K562 (cell line): ENCODE results near the gene CDCA5. TPM values are rescaled to one million over a fixed set of nuclear protein-coding genes. Genes with fewer than 3 reads are reported as not detected.

Experiments
- CEBPG ChIP-seq, 3 experiments: fragments of 200-800 bp in 1 of 3; sonication (Bioruptor generic) in 1 of 3; sonication (generic) in 1 of 3; formaldehyde crosslinking in 1 of 3; IDR thresholded peaks in 2 of 3; conservative IDR thresholded peaks in 1 of 3; 2 replicates each; pipeline versions ENCODE4 v1.6.1 to v1.8.0; 2016 to 2022; ENCODE audit warnings: missing compliant biosample characterization in 2 of 3, missing genetic modification characterization in 2 of 3, mild to moderate bottlenecking in 1 of 3, missing genetic modification reagents in 1 of 3
- COPS2 ChIP-seq: fragments of 450-650 bp; conservative IDR thresholded peaks from 2 replicates; pipeline ENCODE4 v1.6.1; 2016; ENCODE audit warnings: mild to moderate bottlenecking, moderate library complexity
- CREM ChIP-seq: IDR thresholded peaks from 2 replicates; pipeline ENCODE4 v1.6.1; 2014; ENCODE audit warnings: antibody characterized with exemption, low read depth
- DNMT1 ChIP-seq: fragments of 450-650 bp; IDR thresholded peaks from 2 replicates; pipeline ENCODE4 v1.6.1; 2016; ENCODE audit warnings: antibody characterized with exemption, mild to moderate bottlenecking
- ESRRA ChIP-seq: fragments of 450-650 bp; IDR thresholded peaks from 2 replicates; pipeline ENCODE4 v1.6.1; 2014; ENCODE audit warnings: low read depth, mild to moderate bottlenecking, moderate library complexity, borderline replicate concordance
- FOXK2 ChIP-seq, 2 experiments: fragments of 450-650 bp; IDR thresholded peaks in 1 of 2; conservative IDR thresholded peaks in 1 of 2; 2 replicates each; pipeline ENCODE4 v1.6.1; 2016; ENCODE audit warnings: low read depth in 2 of 2, mild to moderate bottlenecking in 1 of 2
- NCOR1 ChIP-seq: fragments of 450-650 bp; IDR thresholded peaks from 2 replicates; pipeline ENCODE4 v1.6.1; 2016; ENCODE audit warnings: mild to moderate bottlenecking, moderate library complexity
- NFIX ChIP-seq: fragments of 250-450 bp; sonication (Bioruptor Pico); IDR thresholded peaks from 2 replicates; pipeline ENCODE4 v1.4.0; 2020; ENCODE audit warnings: low read depth, mild to moderate bottlenecking, moderate library complexity
- PPARD ChIP-seq: fragments of 250-450 bp; sonication (Bioruptor Pico); IDR thresholded peaks from 2 replicates; pipeline ENCODE4 v1.8.0; 2022; ENCODE audit warnings: inconsistent platforms, mild to moderate bottlenecking, moderate library complexity
- PTTG1 ChIP-seq: fragments of 450-650 bp; IDR thresholded peaks from 2 replicates; pipeline ENCODE4 v1.6.1; 2016; ENCODE audit warnings: low read depth, mild to moderate bottlenecking, missing genetic modification characterization, missing compliant biosample characterization
- RHOXF2B ChIP-seq: fragments of 250-450 bp; sonication (Bioruptor Pico); conservative IDR thresholded peaks from 2 replicates; pipeline ENCODE4 v1.5.1; 2021
- TARDBP ChIP-seq: fragments of 450-650 bp; IDR thresholded peaks from 2 replicates; pipeline ENCODE4 v1.6.1; 2016
- YBX1 ChIP-seq: fragments of 450-650 bp; IDR thresholded peaks from 2 replicates; pipeline ENCODE4 v1.7.1; 2016; ENCODE audit warnings: mild to moderate bottlenecking
- ZC3H8 ChIP-seq: fragments of 450-650 bp; IDR thresholded peaks from 2 replicates; pipeline ENCODE4 v1.6.1; 2017
- ZNF143 ChIP-seq: sonication (generic); formaldehyde crosslinking; IDR thresholded peaks from 2 replicates; pipeline ENCODE4 v1.9.0; 2022; ENCODE audit warnings: mild to moderate bottlenecking, missing genetic modification reagents
- ZNF830 ChIP-seq: fragments of 250-450 bp; sonication (Bioruptor Pico); IDR thresholded peaks from 2 replicates; pipeline ENCODE4 v1.5.0; 2021; ENCODE audit warnings: mild to moderate bottlenecking
- polyA plus RNA-seq, 8 experiments: library from polyadenylated mRNA; depleted of rRNA in 4 of 8; stranded (reverse) in 5 of 8; unstranded in 3 of 8; fragments of >200 nt; fragmentation: Nextera tagmentation in 2 of 8; fragmentation: Illumina TruSeq in 1 of 8; extraction: Ambion mirVana in 2 of 8; extraction: Trizol in 1 of 8; gene quantifications; 2 replicates each; pipeline versions ENCODE4 v1.2.1 to v1.2.3, GENCODE V29; 2011 to 2014; ENCODE audit warnings: inconsistent platforms in 1 of 8, missing spikeins in 1 of 8
- total RNA-seq, 7 experiments: library from RNA; depleted of rRNA in 6 of 7; stranded (reverse); fragments of >200 nt in 6 of 7; fragmentation: Illumina TruSeq in 2 of 7; extraction: Trizol in 2 of 7; gene quantifications; 2 replicates each; pipeline versions ENCODE4 v1.2.1 to v1.2.3, GENCODE V29; 2011 to 2021; ENCODE audit warnings: low replicate concordance in 1 of 7
- TF ChIP-seq, protein P1 (sequence below): IDR thresholded peaks from 2 replicates; pipeline ENCODE4 v1.6.1; 2012; ENCODE audit warnings: low read depth, low read length, improper control_type of control experiment, borderline replicate concordance
- TF ChIP-seq, protein P2 (sequence below): fragments of 250-450 bp; sonication (Bioruptor Pico); IDR thresholded peaks from 2 replicates; pipeline ENCODE4 v1.5.0; 2020; ENCODE audit warnings: mild to moderate bottlenecking
- TF ChIP-seq, protein P3 (sequence below): fragments of 450-650 bp; formaldehyde crosslinking; IDR thresholded peaks from 2 replicates; pipeline ENCODE4 v1.4.0; 2022; ENCODE audit warnings: missing genetic modification characterization
- TF ChIP-seq, protein P4 (sequence below): IDR thresholded peaks from 2 replicates; pipeline ENCODE4 v1.6.1; 2011; ENCODE audit warnings: borderline replicate concordance, low read depth, mild to moderate bottlenecking, moderate library complexity, low read length; ENCODE audit not compliant: insufficient read depth, poor library complexity, severe bottlenecking
- TF ChIP-seq, protein P5 (sequence below): fragments of 250-450 bp; sonication (Bioruptor Pico); IDR thresholded peaks from 2 replicates; pipeline ENCODE4 v1.8.0; 2022; ENCODE audit warnings: moderate library complexity, mild to moderate bottlenecking, inconsistent platforms

The CDCA5 gene
- total and polyA plus RNA-seq, 9 of the 15 experiments (the other 6 are each of a cell fraction or from before 2014, with no cell fraction given) = 18.9 to 94.3 (median 64.6) TPM

DNA sequence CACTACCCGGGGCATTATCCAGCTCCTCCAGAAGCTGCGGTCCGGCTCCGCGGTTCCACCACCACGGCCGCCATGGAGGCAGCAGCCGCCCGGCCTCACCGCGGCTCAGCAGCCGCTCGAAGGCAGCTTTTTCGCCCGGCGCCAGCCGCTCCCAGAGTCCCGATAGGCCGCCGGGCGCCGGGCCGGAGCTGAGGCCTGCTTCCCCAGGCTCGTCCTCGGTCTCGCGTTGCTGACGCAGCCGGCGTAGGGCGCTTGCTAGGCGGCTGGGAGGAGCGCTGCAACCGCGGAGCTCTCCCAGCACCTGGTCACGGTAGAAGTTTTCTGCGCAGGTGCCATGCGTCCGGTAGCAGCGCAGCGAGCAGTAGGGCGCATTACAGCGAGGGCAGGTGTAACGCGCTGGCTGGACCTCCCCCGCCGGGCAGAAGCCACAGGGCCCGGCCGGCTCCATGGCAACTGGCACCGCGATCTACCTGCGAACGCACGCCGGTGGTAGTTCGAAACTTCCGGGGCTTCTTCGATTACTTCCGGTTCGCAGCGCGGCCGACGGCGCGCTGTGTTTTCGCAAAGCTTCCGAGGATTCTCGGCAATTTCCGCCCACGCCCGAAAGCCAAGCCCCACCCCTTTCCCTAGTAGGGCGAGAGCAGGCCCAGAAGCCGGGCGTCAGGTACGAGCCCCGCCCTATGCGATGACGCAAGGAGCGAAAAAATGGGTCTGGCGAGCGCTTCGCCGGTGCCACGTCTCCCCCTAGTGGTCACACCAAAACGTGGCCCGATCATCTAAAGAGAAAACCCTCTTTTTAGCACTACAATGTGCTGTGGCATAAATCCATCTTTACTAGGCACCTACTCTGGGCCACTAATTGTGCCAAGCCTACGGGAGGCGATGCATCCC, 33.6 kb upstream of the CDCA5 start, which contains the start of gene ZNHIT2 (continued):
- TF ChIP-seq, protein P1, sequence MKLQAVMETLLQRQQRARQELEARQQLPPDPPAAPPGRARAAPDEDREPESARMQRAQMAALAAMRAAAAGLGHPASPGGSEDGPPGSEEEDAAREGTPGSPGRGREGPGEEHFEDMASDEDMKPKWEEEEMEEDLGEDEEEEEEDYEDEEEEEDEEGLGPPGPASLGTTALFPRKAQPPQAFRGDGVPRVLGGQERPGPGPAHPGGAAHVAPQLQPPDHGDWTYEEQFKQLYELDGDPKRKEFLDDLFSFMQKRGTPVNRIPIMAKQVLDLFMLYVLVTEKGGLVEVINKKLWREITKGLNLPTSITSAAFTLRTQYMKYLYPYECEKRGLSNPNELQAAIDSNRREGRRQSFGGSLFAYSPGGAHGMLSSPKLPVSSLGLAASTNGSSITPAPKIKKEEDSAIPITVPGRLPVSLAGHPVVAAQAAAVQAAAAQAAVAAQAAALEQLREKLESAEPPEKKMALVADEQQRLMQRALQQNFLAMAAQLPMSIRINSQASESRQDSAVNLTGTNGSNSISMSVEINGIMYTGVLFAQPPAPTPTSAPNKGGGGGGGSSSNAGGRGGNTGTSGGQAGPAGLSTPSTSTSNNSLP = no peak
- TF ChIP-seq ZNF143 (no peak), ZC3H8 (peak; percentile 16; the same call in 1 of the 2 replicates), PPARD (CRISPR knock-in tag) (no peak), NCOR1 (peak; percentile 28), ESRRA (peak; percentile 50; the same call in 1 of the 2 replicates), DNMT1 (peak; percentile 77; the same call in 1 of the 2 replicates), ZNF830 (CRISPR knock-in tag) (peak; percentile 85; the same call in 1 of the 2 replicates), FOXK2 (conservative IDR thresholded peaks at IDR 0.05 in 1 of 2, IDR thresholded peaks at IDR 0.05 in 1 of 2; ENCODE audit: low read depth in 2 of 2) (peak; percentile 81 to 85), YBX1 (no peak), NFIX (CRISPR knock-in tag) (no peak), CEBPG (CRISPR knock-in tag; IDR thresholded peaks at IDR 0.05) (peak; percentile 96), CEBPG (tag; conservative IDR thresholded peaks at IDR 0.05 in 1 of 2, IDR thresholded peaks at IDR 0.05 in 1 of 2) (peak; percentile 94 to 96), CREM (peak; percentile 96), PTTG1 (tag) (no peak), TARDBP (no peak), RHOXF2B (CRISPR knock-in tag) (no peak), COPS2 (no peak)
- TF ChIP-seq, protein P2, sequence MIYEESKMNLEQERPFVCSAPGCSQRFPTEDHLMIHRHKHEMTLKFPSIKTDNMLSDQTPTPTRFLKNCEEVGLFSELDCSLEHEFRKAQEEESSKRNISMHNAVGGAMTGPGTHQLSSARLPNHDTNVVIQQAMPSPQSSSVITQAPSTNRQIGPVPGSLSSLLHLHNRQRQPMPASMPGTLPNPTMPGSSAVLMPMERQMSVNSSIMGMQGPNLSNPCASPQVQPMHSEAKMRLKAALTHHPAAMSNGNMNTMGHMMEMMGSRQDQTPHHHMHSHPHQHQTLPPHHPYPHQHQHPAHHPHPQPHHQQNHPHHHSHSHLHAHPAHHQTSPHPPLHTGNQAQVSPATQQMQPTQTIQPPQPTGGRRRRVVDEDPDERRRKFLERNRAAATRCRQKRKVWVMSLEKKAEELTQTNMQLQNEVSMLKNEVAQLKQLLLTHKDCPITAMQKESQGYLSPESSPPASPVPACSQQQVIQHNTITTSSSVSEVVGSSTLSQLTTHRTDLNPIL (CRISPR knock-in tag) = no peak
- TF ChIP-seq, protein P3, sequence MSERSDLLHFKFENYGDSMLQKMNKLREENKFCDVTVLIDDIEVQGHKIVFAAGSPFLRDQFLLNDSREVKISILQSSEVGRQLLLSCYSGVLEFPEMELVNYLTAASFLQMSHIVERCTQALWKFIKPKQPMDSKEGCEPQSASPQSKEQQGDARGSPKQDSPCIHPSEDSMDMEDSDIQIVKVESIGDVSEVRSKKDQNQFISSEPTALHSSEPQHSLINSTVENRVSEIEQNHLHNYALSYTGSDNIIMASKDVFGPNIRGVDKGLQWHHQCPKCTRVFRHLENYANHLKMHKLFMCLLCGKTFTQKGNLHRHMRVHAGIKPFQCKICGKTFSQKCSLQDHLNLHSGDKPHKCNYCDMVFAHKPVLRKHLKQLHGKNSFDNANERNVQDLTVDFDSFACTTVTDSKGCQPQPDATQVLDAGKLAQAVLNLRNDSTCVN = no peak
- TF ChIP-seq, protein P4, sequence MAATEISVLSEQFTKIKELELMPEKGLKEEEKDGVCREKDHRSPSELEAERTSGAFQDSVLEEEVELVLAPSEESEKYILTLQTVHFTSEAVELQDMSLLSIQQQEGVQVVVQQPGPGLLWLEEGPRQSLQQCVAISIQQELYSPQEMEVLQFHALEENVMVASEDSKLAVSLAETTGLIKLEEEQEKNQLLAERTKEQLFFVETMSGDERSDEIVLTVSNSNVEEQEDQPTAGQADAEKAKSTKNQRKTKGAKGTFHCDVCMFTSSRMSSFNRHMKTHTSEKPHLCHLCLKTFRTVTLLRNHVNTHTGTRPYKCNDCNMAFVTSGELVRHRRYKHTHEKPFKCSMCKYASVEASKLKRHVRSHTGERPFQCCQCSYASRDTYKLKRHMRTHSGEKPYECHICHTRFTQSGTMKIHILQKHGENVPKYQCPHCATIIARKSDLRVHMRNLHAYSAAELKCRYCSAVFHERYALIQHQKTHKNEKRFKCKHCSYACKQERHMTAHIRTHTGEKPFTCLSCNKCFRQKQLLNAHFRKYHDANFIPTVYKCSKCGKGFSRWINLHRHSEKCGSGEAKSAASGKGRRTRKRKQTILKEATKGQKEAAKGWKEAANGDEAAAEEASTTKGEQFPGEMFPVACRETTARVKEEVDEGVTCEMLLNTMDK = peak; percentile 82
- TF ChIP-seq, protein P5, sequence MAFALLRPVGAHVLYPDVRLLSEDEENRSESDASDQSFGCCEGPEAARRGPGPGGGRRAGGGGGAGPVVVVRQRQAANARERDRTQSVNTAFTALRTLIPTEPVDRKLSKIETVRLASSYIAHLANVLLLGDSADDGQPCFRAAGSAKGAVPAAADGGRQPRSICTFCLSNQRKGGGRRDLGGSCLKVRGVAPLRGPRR (CRISPR knock-in tag) = no peak
